DMS 273 (cell line): ENCODE measurements around the gene SH2D1B.

Source experiments
- DNase-seq: peaks from one replicate; lab custom pipeline; 2025; ENCODE audit not compliant: unreplicated experiment; lab: John Stamatoyannopoulos, UW

The SH2D1B gene

GRCh38 chr1:162400790-162401355 lies 11.1 kb downstream of the SH2D1B start:
- no peak for DNase-seq

- DNase-seq = no peak
These were observed 12.8 kb downstream of the SH2D1B start for GRCh38 chr1:162398999-162399580.

- DNase-seq = no peak
These were observed 13.9 kb downstream of the SH2D1B start for GRCh38 chr1:162397943-162398560.

- DNase-seq = no peak
These were observed 14.9 kb downstream of the SH2D1B start for GRCh38 chr1:162397039-162397448.

GRCh38 chr1:162396201-162396906 lies 15.6 kb downstream of the SH2D1B start:
- no peak for DNase-seq

- DNase-seq = peak; percentile 59
These were observed 20.0 kb downstream of the SH2D1B start for GRCh38 chr1:162391790-162392563.

GRCh38 chr1:162390396-162391185 lies 21.3 kb downstream of the SH2D1B start:
- peak; percentile 43 for DNase-seq

GRCh38 chr1:162389971-162390370 lies 22.0 kb downstream of the SH2D1B start:
- DNase-seq = peak; percentile 25

- peak; percentile 71 for DNase-seq
These were observed 22.7 kb downstream of the SH2D1B start for GRCh38 chr1:162389021-162389818.

- DNase-seq = peak; percentile 38
These were observed 23.3 kb downstream of the SH2D1B start for GRCh38 chr1:162388615-162389014.

GRCh38 chr1:162388083-162388594 lies 23.8 kb downstream of the SH2D1B start:
- DNase-seq = no peak

- no peak for DNase-seq
These were observed 24.5 kb downstream of the SH2D1B start for GRCh38 chr1:162387226-162388082.

- DNase-seq = no peak
These were observed 25.4 kb downstream of the SH2D1B start for GRCh38 chr1:162386292-162387225.

- DNase-seq = no peak
These were observed 26.2 kb downstream of the SH2D1B start for GRCh38 chr1:162385702-162386101.

- DNase-seq = no peak
These were observed 26.7 kb downstream of the SH2D1B start for GRCh38 chr1:162385280-162385623.

GRCh38 chr1:162384601-162385279 lies 27.2 kb downstream of the SH2D1B start:
- DNase-seq = no peak

- no peak for DNase-seq
These were observed 27.8 kb downstream of the SH2D1B start for GRCh38 chr1:162384116-162384515.
